Astrocyte of the hippocampus (primary cell): ENCODE data around the gene LINGO3.

Source experiments
- DNase-seq: peaks from one replicate; pipeline ENCODE4 v3.0.0; 2011; ENCODE audit warnings: low read depth, low spot score

The LINGO3 gene

GRCh38 chr19:2328401-2329148, 20.6 kb upstream of the LINGO3 start, which contains the start of the genes LSM7 and SPPL2B:
LSM7 (minus strand) TSS chr19:2328586; CDS start chr19:2328566, 20 bp downstream.
SPPL2B (plus strand) TSS chr19:2328684; CDS start chr19:2328710, 26 bp downstream.
- peak; percentile 96 for DNase-seq

DNA sequence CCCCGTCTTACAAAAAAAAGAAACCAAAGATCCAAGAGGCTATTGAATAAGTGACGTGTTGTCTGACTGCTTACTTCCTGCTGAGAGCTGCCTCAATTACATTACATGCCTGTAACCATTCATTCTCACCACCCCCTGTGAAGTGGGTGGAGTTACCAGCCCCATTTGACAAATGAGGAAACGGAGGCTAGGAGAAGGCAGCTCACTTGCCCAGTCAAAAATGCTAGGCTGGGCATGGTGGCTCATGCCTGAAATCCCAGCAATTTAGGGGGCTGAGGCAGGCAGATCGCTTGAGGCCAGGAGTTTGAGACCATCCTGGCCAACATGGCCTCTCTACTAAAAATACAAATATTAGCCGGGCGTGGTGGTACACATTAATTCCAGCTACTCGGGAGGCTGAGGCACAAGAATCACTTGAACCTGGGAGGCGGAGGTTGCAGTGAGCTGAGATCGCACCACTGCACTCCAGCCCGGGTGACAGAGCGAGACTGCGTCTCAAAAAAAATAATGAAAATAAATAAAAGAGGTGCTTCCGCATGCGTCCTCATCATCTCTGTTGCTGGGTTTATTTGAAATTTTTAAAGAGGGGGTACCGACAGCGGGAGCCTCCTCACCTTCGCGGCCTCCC, 19.9 kb upstream of the LINGO3 start:
- peak; percentile 89 for DNase-seq

GRCh38 chr19:2326699-2327360, 18.9 kb upstream of the LINGO3 start:
- DNase-seq, result no peak

DNA sequence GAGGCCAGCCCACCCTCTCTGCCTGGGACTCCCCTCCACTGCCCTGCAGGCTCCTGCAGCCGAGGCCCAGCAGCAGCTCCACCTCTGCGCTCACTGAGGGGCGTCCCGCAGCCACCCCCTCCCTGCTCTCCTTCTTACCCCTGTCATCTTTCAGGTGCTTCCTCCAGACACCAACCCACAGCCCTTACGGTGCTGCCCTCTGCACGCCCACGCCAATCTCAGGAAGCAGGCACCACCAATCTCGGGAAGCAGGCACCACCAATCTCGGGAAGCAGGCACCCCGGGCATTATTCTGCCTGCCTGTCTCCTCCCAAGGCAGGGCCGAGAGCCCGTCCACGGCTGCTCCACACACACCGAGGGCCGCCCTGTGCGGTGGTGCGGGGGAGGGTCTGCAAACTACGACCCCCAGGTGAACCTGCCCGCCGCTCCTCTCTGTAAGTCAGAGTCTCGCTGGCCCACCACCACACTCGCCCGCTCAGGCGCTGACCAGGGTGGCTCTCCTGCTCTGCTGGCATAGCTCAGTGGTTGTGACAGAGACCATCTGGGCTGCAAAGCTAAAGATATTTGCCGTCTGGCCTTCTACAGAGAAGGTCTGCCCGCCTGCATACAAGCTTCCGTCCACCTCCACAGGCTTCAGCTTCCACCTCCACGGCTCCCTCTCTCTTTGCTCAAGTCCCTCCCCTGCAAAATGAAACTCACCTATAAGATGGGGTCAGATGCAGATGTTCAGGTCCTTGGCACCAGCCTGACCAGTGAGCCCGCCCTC, 17.5 kb upstream of the LINGO3 start:
- DNase-seq, result no peak

- DNase-seq, result no peak
These were observed 16.4 kb upstream of the LINGO3 start for GRCh38 chr19:2324220-2324948.

GRCh38 chr19:2323707-2324106, 15.8 kb upstream of the LINGO3 start:
- no peak for DNase-seq

DNA sequence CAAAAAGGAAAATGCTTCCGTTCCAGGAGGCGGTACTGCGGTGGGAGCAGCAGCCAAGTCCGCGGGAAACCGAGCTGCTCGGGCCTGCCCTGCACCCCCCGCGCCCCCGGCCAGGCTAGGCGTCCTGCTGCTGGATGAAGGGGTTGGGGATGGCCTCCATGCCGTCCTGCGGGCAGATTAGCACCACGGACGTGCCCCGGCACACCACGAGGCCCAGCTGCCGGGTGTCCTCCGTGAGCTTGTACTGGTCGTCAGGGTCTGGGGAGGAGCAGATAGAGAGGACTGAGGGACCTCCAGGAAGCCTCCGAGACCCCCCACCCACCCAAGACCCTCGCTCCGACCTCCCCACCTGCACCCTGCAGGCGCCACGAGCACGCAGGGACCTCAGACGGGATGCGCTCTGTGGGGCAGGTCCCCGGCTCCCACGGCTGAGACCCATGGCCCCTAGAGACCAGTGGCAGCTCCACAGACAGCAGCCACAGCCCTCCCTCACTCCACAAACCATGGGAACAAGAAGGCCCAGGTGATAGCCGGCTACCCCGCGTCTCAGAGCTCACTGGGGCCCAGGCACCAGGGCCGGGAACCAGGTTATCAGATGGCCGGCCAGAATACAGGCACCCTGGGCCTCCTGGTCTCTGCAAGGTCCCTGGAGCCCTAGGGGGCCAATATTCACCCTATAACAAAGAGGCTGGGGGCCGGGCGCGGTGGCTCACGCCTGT, 13.8 kb upstream of the LINGO3 start:
- no peak for DNase-seq

DNA sequence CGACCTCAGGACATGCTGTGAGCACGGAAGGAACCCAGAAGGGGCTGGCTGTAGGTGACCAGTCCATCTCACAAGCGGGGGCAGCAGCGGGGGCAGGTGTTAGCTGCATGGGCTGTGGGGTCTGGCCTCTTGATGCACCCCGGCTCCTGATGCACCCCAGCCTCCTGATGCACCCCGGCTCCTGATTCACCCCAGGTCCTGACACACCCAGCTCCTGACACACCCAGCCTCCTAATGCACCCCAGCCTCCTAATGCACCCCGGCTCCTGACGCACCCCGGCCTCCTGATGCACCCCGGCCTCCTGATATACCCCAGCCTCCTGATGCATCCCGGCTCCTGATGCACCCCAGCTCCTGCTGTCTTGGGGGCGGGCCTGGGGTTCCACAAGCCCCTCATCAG, 13.0 kb upstream of the LINGO3 start:
- no peak for DNase-seq

DNA sequence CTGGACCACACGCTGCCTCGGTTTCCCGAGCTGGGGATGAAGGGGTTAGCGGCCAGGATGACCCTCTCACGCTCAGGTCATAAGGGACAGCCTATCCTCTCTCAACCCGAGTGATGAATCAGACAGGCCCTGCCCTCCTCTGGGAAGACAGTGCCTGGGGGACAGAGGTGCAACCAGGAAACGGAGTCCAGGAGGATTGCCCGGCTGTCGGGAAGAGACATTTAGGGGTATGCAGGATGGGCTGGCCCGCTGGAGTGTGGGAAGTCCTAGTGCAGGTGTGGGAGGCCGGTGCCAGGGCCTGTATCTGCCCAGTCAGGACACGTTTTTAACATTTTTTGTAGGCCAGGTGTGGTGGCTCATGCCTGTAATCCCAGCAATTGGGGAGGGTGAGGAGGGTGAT, 12.1 kb upstream of the LINGO3 start:
- DNase-seq, result no peak

GRCh38 chr19:2319551-2319950, 11.6 kb upstream of the LINGO3 start:
- no peak for DNase-seq

DNA sequence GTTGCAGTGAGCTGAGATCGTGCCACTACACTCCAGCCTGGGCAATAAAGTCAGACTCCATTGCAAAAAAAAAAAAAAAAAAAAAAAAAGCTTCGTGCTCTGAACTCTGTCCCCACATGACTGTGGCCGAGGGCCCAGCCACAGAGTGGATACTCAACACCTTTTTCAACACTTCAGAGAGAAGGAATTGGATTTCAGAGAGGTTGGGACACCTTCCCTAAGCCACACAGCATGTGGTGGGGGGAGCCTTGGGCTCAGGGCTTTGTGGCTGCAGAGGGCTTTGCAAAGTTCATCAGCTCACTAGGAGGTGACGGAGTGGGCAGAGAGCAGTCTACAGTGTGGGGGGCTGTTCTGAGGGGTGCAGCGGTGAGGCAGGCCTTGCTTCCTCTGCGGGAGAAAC, 11.0 kb upstream of the LINGO3 start:
- DNase-seq, result no peak

GRCh38 chr19:2317756-2318155, 9.8 kb upstream of the LINGO3 start:
- DNase-seq, result no peak

DNA sequence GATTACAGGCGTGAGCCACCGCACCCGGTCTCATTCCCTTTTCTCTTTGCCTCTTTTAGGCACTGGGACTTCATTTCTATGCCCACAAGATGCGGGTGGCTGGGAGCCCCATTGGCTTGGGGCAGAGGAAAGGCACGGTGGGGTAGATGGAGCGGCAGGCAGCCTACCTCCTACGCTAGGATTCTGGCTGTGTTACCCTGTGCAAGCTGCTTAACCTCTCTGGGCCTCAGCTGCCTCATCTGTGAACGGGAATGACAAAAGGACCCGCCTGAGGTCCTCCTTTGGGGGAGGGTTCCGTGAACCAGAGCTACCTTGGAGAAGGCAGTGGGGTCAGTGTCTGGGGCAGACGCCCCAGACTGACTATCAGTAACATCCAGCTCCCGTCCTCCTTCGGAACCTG, 9.3 kb upstream of the LINGO3 start:
- no peak for DNase-seq

DNA sequence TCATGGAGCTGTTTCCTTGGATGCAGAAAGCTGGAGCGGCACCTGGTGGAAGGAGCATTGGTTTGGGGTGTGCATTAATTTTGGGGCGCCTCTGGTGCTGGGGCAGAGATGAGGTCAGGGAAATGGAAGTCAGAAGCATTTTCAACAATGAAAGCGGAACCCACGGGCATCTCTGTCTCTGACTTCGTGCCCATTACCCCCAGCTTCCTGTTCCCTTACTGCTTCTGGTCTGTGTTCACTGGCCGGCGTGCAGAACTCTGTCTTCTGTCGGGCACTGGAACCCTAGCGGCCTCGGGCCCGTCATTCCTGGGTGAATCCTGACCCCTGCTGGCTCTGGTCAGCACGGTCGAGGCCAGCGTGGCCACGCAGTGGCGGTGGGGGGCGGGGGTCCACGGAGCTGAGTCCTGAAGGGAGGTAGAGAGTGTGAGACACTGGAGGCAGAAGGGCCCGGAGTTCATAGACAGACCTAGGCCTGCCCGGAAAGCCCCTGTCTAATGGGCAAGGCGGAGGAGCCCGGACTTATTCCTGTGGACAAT, 7.9 kb upstream of the LINGO3 start:
- DNase-seq, result peak; percentile 83

DNA sequence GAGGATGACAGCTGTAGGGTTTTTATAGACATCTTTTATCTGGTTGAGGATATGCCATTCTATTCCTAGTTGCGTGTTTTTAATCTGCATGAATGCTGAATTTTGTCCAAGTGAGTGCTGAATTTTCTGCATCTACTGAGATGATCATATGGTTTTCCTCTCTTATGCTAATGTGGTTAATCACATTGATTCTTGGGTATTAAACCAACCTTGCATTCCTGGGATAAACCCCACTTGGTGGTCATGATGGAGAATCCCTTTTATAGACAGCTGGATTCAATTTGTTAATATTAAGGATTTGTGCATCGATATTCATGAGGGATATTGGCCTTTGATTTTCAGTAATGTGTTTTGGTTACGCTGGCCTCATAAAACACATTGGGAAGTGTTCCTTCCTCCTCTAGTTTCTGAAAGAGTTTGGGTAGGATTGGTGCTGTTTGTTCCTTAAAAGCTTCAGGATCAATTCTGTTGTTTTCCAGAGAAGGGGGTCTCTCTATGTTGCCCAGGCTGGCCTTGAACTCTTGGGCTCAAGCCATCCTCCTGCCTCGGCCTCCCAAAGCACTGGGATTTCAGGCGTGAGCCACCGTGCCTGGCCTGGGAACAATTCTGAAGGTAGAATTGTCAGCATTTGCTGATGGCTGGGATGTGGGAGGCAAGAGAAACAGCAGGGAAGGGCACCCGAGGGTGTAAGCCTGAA, 7.3 kb upstream of the LINGO3 start:
- no peak for DNase-seq

- DNase-seq, result no peak
These were observed 5.0 kb upstream of the LINGO3 start for GRCh38 chr19:2312820-2313501.

DNA sequence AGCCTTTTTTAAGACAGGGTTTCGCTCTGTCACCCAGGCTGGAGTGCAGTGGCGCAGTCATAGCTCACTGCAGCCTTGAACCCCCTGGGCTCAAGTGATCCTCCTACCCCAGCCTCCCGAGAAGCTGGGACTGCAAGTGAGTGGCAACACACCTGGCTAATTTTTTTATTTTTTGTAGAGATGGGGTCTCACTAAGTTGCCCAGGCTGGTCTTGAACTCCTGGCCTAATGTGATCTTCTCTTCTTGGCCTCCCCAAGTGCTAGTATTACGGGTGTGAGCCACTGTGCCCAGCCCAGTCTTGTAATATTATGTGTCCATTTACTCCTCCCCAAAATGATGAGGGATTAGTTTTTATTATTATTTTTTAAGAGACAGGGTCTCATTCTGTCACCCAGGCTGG, 3.1 kb upstream of the LINGO3 start:
- DNase-seq, result no peak

DNA sequence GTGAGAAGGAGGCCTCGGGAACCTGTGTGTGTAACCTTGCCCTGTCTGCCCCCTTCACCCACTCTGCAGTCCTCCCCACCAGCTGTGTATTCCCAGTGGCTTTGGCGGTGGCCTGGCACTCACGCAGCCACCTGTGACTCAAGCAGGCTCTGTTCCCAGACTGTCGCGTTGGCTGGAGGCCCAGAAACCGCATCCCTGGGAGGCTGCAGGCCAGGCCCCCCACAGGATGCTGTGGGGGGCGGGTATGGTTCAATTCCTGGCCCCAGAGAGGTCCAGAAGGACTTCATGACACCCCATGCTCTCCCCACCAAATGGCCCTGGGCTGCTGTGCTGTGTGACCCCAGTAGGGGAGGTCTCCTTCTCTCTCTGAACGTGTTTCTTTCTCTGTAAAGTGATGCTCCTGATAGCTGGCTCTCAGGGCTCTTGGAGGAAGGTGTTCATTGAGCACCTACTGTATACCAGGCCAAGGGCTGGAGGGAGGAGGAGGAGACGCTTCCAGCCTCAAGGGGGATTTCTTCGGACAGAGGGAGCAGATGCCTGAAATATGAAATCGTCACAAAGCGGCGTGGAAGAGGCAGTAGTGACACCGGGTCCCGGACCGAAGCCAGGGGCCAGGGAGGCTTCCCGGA, 1.9 kb upstream of the LINGO3 start:
- DNase-seq, result peak; percentile 83
